Measurements from ENCODE around the gene AP1S2. TPM values are rescaled to one million over a fixed set of nuclear protein-coding genes. Genes with fewer than 3 reads are reported as not detected.

The AP1S2 gene
- total and polyA plus RNA-seq, 9 of the 15 experiments (the other 6 are each of a cell fraction or from before 2014, with no cell fraction given): 11.1 to 64.2 (median 25.8) TPM

- TF ChIP-seq RHOXF2B (CRISPR knock-in tag; conservative IDR thresholded peaks at IDR 0.05): peak; percentile 92; the same call in 1 of the 2 replicates
- no peak for TF ChIP-seq ZBTB43 (CRISPR knock-in tag; IDR thresholded peaks at IDR 0.05)
- no peak for TF ChIP-seq POLR3A (IDR thresholded peaks at IDR 0.05; ENCODE audit: borderline replicate concordance, extremely low read depth, insufficient read depth, insufficient read length)
- no peak for TF ChIP-seq CREB1 (IDR thresholded peaks at IDR 0.05)
- no peak for TF ChIP-seq CREB1 (CRISPR knock-in tag; IDR thresholded peaks at IDR 0.05)
- peak; percentile 98 for TF ChIP-seq BCL6 (CRISPR knock-in tag; IDR thresholded peaks at IDR 0.05)
- no peak for TF ChIP-seq FOXJ3 (CRISPR knock-in tag; IDR thresholded peaks at IDR 0.05)
- TF ChIP-seq SRF (CRISPR knock-in tag; IDR thresholded peaks at IDR 0.05): no peak; a peak in 1 of 4 replicates
- no peak for TF ChIP-seq E2F8 (IDR thresholded peaks at IDR 0.05; ENCODE audit: low read depth, partially characterized antibody)
- TF ChIP-seq NR2C2 (CRISPR knock-in tag; IDR thresholded peaks at IDR 0.05): no peak
- peak; percentile 92 for TF ChIP-seq NR2C2 (tag; IDR thresholded peaks at IDR 0.05)
- TF ChIP-seq ZFP91 (CRISPR knock-in tag; IDR thresholded peaks at IDR 0.05): no peak
- TF ChIP-seq E2F1 (CRISPR knock-in tag; IDR thresholded peaks at IDR 0.05): no peak
- TF ChIP-seq ZNF445 (CRISPR knock-in tag; IDR thresholded peaks at IDR 0.05; ENCODE audit: low read depth): peak; percentile 92
- peak; percentile 22; the same call in 1 of the 2 replicates for TF ChIP-seq POLR2H (tag; IDR thresholded peaks at IDR 0.05; ENCODE audit: low read depth)
- TF ChIP-seq ZBED1 (IDR thresholded peaks at IDR 0.05): no peak
- no peak for TF ChIP-seq ZNF347 (CRISPR knock-in tag; IDR thresholded peaks at IDR 0.05; ENCODE audit: low read depth)
- peak; percentile 55; the same call in 1 of the 2 replicates for TF ChIP-seq ZNF644 (tag; IDR thresholded peaks at IDR 0.05; ENCODE audit: low read depth)
- TF ChIP-seq CHD1 (IDR thresholded peaks at IDR 0.05; ENCODE audit: low read length): no peak
- TF ChIP-seq ELF4 (CRISPR knock-in tag; IDR thresholded peaks at IDR 0.05): peak; percentile 82
- TF ChIP-seq MECOM (CRISPR knock-in tag; IDR thresholded peaks at IDR 0.05): peak; percentile 57; the same call in 1 of the 2 replicates
- peak; percentile 98 for TF ChIP-seq TCFL5 (CRISPR knock-in tag; conservative IDR thresholded peaks at IDR 0.05)
Measured at GRCh38 chrX:15882704-15883539, 28.3 kb upstream of the AP1S2 start (continued).
